22Rv1 (cell line): ENCODE data around the gene MSMB.
A peak's percentile ranks its signal among the peaks of the same experiment; 100 is the strongest.
"Not testable (repeated sequence)": the region's sequence is repeated elsewhere in the genome, so short reads cannot be mapped to it uniquely, and the experiment has no call there.

Experiments used
- H3K27ac ChIP-seq: fragments of 450-650 bp; 2 replicates; pipeline ENCODE4 v1.5.1; 2017
- ZFX ChIP-seq: fragments of 450-650 bp; IDR thresholded peaks from 2 replicates; pipeline ENCODE4 v1.6.1; 2017; ENCODE audit warnings: antibody characterized with exemption, borderline replicate concordance
- TF ChIP-seq, protein P1 (sequence below): fragments of 450-650 bp; IDR thresholded peaks from 2 replicates; pipeline ENCODE4 v1.5.1; 2017; ENCODE audit warnings: mild to moderate bottlenecking

MSMB gene

DNA sequence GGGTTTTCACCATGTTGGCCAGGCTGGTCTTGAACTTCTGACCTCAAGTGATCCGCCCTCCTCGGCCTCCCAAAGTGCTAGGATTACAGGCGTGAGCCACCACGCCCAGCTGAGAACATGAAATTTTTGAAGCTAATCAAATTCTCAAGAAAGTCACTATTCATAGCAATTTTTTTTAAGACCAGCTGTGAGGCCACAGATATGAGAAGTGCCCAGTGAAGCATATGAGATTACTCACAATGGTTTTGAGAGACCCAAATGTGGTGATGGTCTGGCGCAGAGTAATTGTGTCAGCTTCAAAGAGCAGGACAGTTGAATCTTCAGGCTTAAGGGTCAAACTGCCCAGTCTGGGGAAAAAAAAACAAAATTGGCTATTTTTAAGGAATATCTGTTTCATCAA is 31.9 kb downstream of the MSMB start:
- no peak overlapping the region for H3K27ac ChIP-seq
- TF ChIP-seq, protein P1, sequence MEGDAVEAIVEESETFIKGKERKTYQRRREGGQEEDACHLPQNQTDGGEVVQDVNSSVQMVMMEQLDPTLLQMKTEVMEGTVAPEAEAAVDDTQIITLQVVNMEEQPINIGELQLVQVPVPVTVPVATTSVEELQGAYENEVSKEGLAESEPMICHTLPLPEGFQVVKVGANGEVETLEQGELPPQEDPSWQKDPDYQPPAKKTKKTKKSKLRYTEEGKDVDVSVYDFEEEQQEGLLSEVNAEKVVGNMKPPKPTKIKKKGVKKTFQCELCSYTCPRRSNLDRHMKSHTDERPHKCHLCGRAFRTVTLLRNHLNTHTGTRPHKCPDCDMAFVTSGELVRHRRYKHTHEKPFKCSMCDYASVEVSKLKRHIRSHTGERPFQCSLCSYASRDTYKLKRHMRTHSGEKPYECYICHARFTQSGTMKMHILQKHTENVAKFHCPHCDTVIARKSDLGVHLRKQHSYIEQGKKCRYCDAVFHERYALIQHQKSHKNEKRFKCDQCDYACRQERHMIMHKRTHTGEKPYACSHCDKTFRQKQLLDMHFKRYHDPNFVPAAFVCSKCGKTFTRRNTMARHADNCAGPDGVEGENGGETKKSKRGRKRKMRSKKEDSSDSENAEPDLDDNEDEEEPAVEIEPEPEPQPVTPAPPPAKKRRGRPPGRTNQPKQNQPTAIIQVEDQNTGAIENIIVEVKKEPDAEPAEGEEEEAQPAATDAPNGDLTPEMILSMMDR: no peak
- TF ChIP-seq ZFX: no peak

DNA sequence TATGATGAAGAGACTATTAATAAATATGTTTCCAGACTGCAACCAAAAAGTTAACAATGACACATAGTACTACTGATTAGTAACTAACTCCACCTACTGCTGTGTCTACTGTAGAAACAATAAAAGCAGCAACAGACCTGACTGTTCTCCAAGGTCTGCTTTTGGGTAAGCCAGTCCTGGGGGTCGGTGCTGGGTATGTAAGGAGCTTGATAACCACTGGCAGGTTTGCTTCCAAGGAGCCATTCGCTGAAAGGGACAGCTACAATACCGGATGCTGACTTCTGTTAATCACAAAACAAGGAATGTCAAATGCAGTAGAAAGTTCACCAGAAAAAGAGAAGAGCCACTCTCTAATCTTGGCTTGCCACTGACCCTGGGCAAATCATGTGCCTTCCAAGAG is 33.3 kb downstream of the MSMB start:
- no peak overlapping the region for H3K27ac ChIP-seq
- TF ChIP-seq, protein P1: no peak

DNA sequence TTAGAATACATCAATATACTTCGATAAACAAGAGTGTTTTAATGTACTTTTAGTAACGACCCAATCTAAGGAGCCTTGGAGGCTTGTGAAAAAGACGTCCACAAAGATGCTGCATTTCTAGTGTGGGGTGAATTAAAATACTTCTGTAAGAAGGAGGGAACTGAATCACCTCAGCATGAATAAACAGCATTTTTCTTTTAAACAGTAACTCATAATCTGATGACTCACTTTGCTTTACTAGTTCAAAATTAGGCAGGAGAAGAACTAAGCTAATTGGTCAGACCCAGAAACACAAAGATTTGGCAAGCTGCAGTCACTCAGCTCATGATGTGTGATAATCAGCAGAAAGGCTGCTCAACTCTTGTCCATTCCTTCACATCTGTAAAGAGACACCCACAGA is 39.9 kb downstream of the MSMB start:
- TF ChIP-seq ZFX: no peak
- TF ChIP-seq, protein P1: no peak
- peak overlapping the region; percentile 7; the same call in 1 of the 2 replicates for H3K27ac ChIP-seq

DNA sequence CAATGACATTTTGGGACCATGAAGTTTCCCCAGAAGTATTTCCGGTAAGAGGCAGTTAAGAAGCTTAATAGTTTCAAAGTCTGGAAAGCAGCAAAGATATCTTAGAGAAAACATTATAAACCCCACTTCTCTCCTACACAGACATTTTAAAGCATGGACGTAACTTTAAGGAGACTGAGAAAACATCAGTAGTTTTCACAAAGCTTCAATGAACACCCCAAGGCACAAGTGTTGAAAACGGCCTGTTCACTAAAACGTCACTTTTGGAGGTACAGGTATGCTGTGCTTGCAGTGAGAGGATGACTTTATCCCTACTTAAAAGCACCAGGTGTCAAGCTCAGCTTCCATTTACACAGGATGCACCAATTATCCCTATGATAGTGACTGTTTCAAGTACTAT is 40.7 kb downstream of the MSMB start:
- H3K27ac ChIP-seq: no peak overlapping the region
- TF ChIP-seq, protein P1: no peak
- no peak for TF ChIP-seq ZFX

DNA sequence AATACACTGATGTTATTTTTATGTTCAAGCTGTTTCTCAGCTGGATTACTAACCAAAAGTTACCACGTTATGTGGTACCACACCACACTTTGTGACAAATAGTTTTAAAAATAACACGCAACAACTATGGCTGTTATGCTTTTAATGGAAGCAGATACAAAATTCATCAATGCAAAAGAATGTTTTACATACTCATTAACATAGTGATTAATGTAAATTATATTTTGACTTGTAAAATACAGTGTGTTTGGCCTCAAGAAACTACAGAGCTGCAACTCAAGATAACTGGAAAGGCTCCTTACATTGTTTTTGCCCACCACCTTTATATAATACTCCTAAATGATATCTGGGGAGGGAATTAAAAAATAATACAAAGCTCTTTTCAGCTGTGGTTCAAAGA is 41.1 kb downstream of the MSMB start:
- TF ChIP-seq ZFX: no peak
- TF ChIP-seq, protein P1: no peak
- H3K27ac ChIP-seq: no peak overlapping the region

DNA sequence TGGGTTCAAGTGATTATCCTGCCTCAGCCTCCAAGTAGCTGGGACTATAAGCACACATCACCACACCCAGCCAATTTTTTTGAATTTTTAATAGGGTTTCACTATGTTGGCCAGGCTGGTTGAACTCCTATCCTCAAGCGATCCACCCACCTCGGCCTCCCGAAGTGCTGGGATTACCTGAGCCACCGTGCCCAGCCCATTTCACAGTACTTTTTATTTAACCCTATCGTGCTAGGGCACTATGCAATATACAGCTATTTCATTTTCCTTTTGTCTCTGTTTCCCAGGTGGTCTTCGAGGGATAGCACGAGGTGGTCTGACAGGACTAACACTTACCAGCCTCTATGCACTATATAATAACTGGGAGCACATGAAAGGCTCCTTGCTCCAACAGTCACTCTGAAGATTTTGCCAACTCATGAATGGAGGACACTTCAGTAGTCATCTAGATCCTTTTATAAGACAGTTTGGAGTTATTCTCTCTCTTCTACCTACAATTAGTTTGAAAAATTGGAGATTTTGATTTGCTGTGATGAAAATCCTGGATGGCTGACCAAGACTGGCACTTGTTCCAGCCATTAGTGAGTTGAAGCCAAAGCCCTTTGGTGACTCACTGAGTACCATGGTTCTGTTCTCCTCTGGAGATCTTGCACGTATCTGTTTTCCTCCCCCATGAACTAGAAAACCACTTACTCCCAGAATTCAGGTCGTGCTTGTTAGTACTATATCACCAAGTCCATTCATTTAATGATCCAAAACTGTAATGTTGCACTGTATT is 43.0 kb downstream of the MSMB start:
- TF ChIP-seq ZFX: no peak
- TF ChIP-seq, protein P1: no peak
- no peak overlapping the region for H3K27ac ChIP-seq

DNA sequence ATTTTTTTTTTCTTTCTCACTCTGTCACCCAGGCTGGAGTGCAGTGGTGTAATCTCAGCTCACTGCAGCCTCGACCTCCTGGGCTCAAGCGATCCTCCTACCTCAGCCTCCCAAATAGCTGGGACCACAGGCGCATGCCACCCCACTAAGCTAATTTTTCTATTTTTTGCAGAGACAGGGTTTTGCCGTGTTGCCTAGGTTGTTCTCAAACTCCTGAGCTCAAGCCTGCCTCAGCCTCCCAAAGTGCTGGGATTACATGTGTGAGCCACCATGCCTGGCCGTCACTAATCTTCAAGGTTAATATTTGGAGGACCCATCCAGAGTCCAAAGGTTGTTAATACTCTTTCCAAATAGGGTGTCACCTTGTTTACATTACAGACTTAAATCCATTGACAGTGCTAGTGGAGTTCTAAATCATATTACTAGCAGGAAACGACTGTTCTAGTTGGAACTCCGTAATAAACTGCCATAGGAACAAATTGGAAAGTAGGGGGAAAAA is 43.8 kb downstream of the MSMB start:
- not testable (repeated sequence) for H3K27ac ChIP-seq
